Glutamatergic neuron (in vitro differentiated cells): ENCODE results near the gene MAP7D2. TPM values are rescaled to one million over a fixed set of nuclear protein-coding genes. Genes with fewer than 3 reads are reported as not detected.

Experiments used
- DNase-seq: peaks from one replicate; pipeline ENCODE4 v3.0.0; 2022
- H3K27ac Mint-ChIP-seq: one replicate; pipeline ENCODE4 v1.8.0; 2020; ENCODE audit warnings: mild to moderate bottlenecking, mixed read lengths, inconsistent platforms; ENCODE audit not compliant: unreplicated experiment
- H3K27me3 Mint-ChIP-seq: one replicate; pipeline ENCODE4 v1.8.0; 2020; ENCODE audit warnings: mild to moderate bottlenecking, moderate library complexity, mixed read lengths, inconsistent platforms; ENCODE audit not compliant: unreplicated experiment
- H3K36me3 Mint-ChIP-seq: one replicate; pipeline ENCODE4 v1.8.0; 2020; ENCODE audit warnings: mild to moderate bottlenecking, mixed read lengths, inconsistent platforms; ENCODE audit not compliant: unreplicated experiment
- H3K4me1 Mint-ChIP-seq: one replicate; pipeline ENCODE4 v1.8.0; 2020; ENCODE audit warnings: mild to moderate bottlenecking, low read depth, mixed read lengths, inconsistent platforms; ENCODE audit not compliant: unreplicated experiment
- H3K4me3 Mint-ChIP-seq: one replicate; pipeline ENCODE4 v1.8.0; 2020; ENCODE audit warnings: mild to moderate bottlenecking, mixed read lengths, inconsistent platforms; ENCODE audit not compliant: unreplicated experiment
- H3K9me3 Mint-ChIP-seq: one replicate; pipeline ENCODE4 v1.8.0; 2020; ENCODE audit warnings: mild to moderate bottlenecking, moderate library complexity, mixed read lengths, inconsistent platforms; ENCODE audit not compliant: unreplicated experiment
- CTCF ChIP-seq: fragments of 200-600 bp; sonication (generic); IDR thresholded peaks from one replicate; pipeline ENCODE4 v1.5.0; 2021; ENCODE audit not compliant: partially characterized antibody, unreplicated experiment
- total RNA-seq: library from RNA; stranded (reverse); fragmentation: NEBNext Ultra II Directional; extraction: Animal tissue kit (Norgen Biotek cat#: 25700); gene quantifications from one replicate; pipeline ENCODE4 v1.2.1, GENCODE V29; 2021; ENCODE audit not compliant: unreplicated experiment

The MAP7D2 gene
- total RNA-seq, 1 donor from 2014 or later = 3.0 TPM

DNA sequence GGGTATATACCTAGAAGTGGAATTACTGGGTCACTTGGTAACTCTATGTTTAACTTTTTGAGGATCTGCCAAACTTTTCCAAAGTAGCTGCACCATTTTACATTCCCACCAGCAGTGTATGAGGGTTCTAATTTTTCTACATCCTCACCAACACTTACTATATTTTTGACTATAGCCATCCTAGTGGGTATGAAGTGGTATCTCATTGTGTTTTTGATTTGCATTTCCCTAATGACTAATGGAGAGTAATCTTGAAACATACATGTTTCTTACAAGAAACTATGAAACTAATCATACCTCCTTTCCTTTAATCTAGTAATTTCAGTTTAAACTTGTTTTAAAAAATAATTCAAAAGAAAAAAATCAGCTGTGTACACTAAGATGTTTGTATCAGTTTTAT, 143.7 kb downstream of the MAP7D2 start:
- no peak for DNase-seq
- H3K27ac Mint-ChIP-seq = no peak overlapping the region
- no peak overlapping the region for H3K4me3 Mint-ChIP-seq
- peaks cover 12% of the 10 kb centered on the region for H3K36me3 Mint-ChIP-seq
- peaks cover 3% of the 10 kb centered on the region for H3K4me1 Mint-ChIP-seq
- TF ChIP-seq CTCF = no peak
- H3K9me3 Mint-ChIP-seq = peaks cover 4% of the 10 kb centered on the region
- H3K27me3 Mint-ChIP-seq = no peaks in the 10 kb centered on the region

DNA sequence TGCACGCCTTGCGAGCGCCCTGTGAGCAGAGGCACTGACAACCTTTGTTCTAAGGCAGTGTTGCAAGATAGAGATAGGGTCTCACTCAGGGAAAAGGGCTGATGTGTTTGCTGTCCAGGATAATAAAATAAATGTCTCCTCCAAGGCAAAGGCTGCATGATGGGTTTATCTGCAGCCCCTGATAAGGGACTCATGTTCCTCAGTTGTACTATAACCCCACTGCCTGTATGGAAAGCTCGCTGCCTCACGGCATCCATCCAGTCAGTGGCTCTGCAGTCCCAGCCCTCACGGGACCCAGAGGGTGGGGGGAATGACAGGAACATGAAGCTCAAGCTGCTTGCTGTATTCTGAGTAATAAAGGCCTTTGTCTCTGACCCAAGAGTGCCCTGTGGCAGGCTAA, 148.4 kb downstream of the MAP7D2 start:
- Mint-ChIP-seq H3K36me3 (no peaks in the 10 kb centered on the region), H3K9me3 (no peaks in the 10 kb centered on the region), H3K4me1 (peaks cover 3% of the 10 kb centered on the region), H3K4me3 (no peak overlapping the region), H3K27me3 (no peaks in the 10 kb centered on the region), H3K27ac (no peak overlapping the region)
- peak; percentile 29 for DNase-seq
- TF ChIP-seq CTCF = no peak

DNA sequence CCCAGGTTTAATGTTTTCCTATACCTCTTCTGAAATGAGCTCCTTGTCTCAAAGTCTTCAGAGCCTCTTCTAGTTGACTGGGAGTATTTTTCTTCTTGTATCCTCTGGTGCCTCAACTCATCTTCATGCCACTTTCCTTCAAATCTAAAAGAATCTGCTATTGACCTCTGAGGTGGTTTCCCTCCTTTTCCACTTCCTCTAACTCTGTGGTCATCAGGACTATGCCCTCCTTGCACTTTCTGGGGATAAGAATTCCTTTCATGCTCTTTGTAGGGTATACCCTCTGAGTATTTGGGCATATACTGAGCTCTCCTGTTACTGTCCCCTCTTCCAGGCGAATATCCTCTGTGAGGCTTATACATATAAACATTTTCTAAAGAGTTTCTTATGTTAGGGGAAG, 150.7 kb downstream of the MAP7D2 start:
- Mint-ChIP-seq H3K27me3 (no peaks in the 10 kb centered on the region), H3K9me3 (no peaks in the 10 kb centered on the region), H3K27ac (no peak overlapping the region), H3K4me1 (peaks cover 3% of the 10 kb centered on the region), H3K4me3 (no peak overlapping the region), H3K36me3 (no peaks in the 10 kb centered on the region)
- TF ChIP-seq CTCF = no peak
- no peak for DNase-seq

GRCh38 chrX:19964017-19964710, 152.5 kb downstream of the MAP7D2 start:
- H3K4me1 Mint-ChIP-seq = no peaks in the 10 kb centered on the region
- H3K4me3 Mint-ChIP-seq = no peak overlapping the region
- H3K27ac Mint-ChIP-seq = no peak overlapping the region
- no peaks in the 10 kb centered on the region for H3K27me3 Mint-ChIP-seq
- no peaks in the 10 kb centered on the region for H3K36me3 Mint-ChIP-seq
- DNase-seq = no peak
- no peak for TF ChIP-seq CTCF
- no peaks in the 10 kb centered on the region for H3K9me3 Mint-ChIP-seq

DNA sequence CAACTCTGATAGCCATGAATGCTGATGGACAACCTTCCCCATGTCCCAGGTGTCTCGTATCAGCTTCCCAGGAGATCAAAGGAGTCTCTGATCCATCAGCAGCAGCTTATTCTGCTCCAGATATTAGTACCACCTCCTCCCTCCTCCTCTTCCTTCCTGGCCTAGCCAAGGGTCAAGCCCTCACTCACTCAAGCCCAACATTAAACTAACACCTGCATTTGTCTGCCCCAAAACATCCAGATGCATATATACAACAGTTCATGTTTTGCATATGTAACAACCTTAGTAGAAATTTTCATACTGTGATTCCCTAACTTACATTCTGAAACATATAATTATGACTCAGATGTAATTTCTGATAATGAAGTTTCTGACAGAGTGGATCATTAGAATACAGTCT, 155.8 kb downstream of the MAP7D2 start:
- Mint-ChIP-seq H3K27ac (no peak overlapping the region), H3K4me1 (no peaks in the 10 kb centered on the region), H3K27me3 (peaks cover 1% of the 10 kb centered on the region), H3K4me3 (no peak overlapping the region), H3K9me3 (no peaks in the 10 kb centered on the region), H3K36me3 (no peaks in the 10 kb centered on the region)
- TF ChIP-seq CTCF = no peak
- DNase-seq = no peak
